Body of pancreas (tissue), 4 donors: ENCODE results near the gene ADGRV1. TPM values are rescaled to one million over a fixed set of nuclear protein-coding genes. Genes with fewer than 3 reads are reported as not detected.
A peak's percentile ranks its signal among the peaks of the same experiment; 100 is the strongest.

ENCODE experiments used
- ATAC-seq: fragments of 150-250 bp; one replicate; pipeline ENCODE4 v1.9.1; 2016
- DNase-seq, 4 donors: peaks; one replicate each; pipeline ENCODE4 v3.0.0-alpha.2; 2019
- H3K27ac ChIP-seq, 4 donors: fragments of 200-600 bp; sonication (generic); 1 replicate in 3 of 4; 2 replicates in 1 of 4; pipeline versions ENCODE4 v1.5.1 to v1.6.1; 2016 to 2019; ENCODE audit warnings: mild to moderate bottlenecking in 1 of 4, mixed read lengths in 1 of 4, moderate library complexity in 1 of 4
- H3K27me3 ChIP-seq, 2 donors: fragments of 200-600 bp; sonication (generic); one replicate each; pipeline ENCODE4 v1.6.0; 2016; ENCODE audit warnings: mild to moderate bottlenecking in 1 of 2
- H3K36me3 ChIP-seq, 2 donors: fragments of 200-600 bp; sonication (generic); replicated peaks in 1 of 2; 2 replicates each; pipeline ENCODE4 v1.5.1; 2016; ENCODE audit warnings: low read depth in 2 of 2; ENCODE audit not compliant: insufficient read depth in 1 of 2
- H3K4me1 ChIP-seq: fragments of 200-600 bp; sonication (generic); one replicate; pipeline ENCODE4 v1.6.0; 2016
- H3K4me3 ChIP-seq, 2 donors: fragments of 200-600 bp; sonication (generic); 1 replicate in 1 of 2; 2 replicates in 1 of 2; pipeline ENCODE4 v1.5.1; 2016 to 2019
- H3K9me3 ChIP-seq, 3 donors: fragments of 200-600 bp; sonication (generic); 1 replicate in 2 of 3; 2 replicates in 1 of 3; pipeline ENCODE4 v1.5.1; 2016
- CTCF ChIP-seq, 7 experiments: fragments of 450-650 bp in 4 of 7; fragments of 200-600 bp in 3 of 7; sonication (generic) in 3 of 7; IDR thresholded peaks; one replicate each; pipeline ENCODE4 v1.5.1; 2016 to 2019; ENCODE audit warnings: antibody characterized with exemption in 7 of 7
- POLR2A ChIP-seq, 3 donors: fragments of 450-650 bp; IDR thresholded peaks; one replicate each; pipeline ENCODE4 v1.6.1; 2016; ENCODE audit warnings: antibody characterized with exemption in 3 of 3, mild to moderate bottlenecking in 2 of 3
- WGBS, 2 donors: methylation state at CpG; one replicate each; pipeline ENCODE4 v1.1.5; 2017; 5-methylcytosine and 5-hydroxymethylcytosine counted together
- intact Hi-C: fragments of 100-400 bp; cut with DNase I; formaldehyde crosslinking; loops from one replicate; pipeline ENCODE4 v1.15.1; 2023
- total RNA-seq, 2 donors: library from RNA; depleted of rRNA; stranded (reverse); fragments of >200 nt; gene quantifications; one replicate each; pipeline ENCODE4 v1.1.0, GENCODE V29; 2016

The ADGRV1 gene
- total RNA-seq, 2 donors from 2014 or later: 19.2 to 21.4 TPM

GRCh38 chr5:90955001-90955635 is 396.5 kb downstream of the ADGRV1 start:
- H3K36me3 ChIP-seq: no peaks in the 10 kb centered on the region
- no peak for ATAC-seq
- no peaks in the 10 kb centered on the region for H3K4me1 ChIP-seq
- TF ChIP-seq CTCF (IDR thresholded peaks at IDR 0.05): no peak
- TF ChIP-seq POLR2A (IDR thresholded peaks at IDR 0.05): no peak
- no peaks in the 10 kb centered on the region for H3K9me3 ChIP-seq
- no peak overlapping the region for H3K4me3 ChIP-seq
- no peak for DNase-seq
- intact Hi-C loops: no loop called here
- WGBS, 2 donors: 86 to 87% methylated on average over 6 of the region's 6 CpGs
- no peak overlapping the region for H3K27ac ChIP-seq
- H3K27me3 ChIP-seq: no peaks in the 10 kb centered on the region

GRCh38 chr5:90956511-90957097 is 398.0 kb downstream of the ADGRV1 start:
- DNase-seq (no peak), ATAC-seq (no peak)
- no peak overlapping the region for H3K4me3 ChIP-seq
- 56 to 74% methylated on average over 4 of the region's 4 CpGs for whole genome bisulfite sequencing, 2 donors
- TF ChIP-seq POLR2A (IDR thresholded peaks at IDR 0.05) (no peak), CTCF (IDR thresholded peaks at IDR 0.05) (no peak)
- H3K36me3 ChIP-seq: no peaks in the 10 kb centered on the region
- intact Hi-C loops: no loop called here
- H3K27me3 ChIP-seq: no peaks in the 10 kb centered on the region
- H3K27ac ChIP-seq: no peak overlapping the region
- no peaks in the 10 kb centered on the region for H3K4me1 ChIP-seq
- no peaks in the 10 kb centered on the region for H3K9me3 ChIP-seq

- no peak for ATAC-seq
- Histone ChIP-seq H3K9me3 (no peaks in the 10 kb centered on the region), H3K27ac (no peak overlapping the region), H3K27me3 (no peaks in the 10 kb centered on the region), H3K4me1 (no peaks in the 10 kb centered on the region), H3K36me3 (no peaks in the 10 kb centered on the region), H3K4me3 (no peak overlapping the region)
- intact Hi-C loops: no loop called here
- TF ChIP-seq CTCF (IDR thresholded peaks at IDR 0.05) (no peak), POLR2A (IDR thresholded peaks at IDR 0.05) (no peak)
- peak in 1 of 4 donors; percentile 6 for DNase-seq
These were observed 399.3 kb downstream of the ADGRV1 start for GRCh38 chr5:90957906-90958305.

GRCh38 chr5:90959262-90959661 is 400.7 kb downstream of the ADGRV1 start:
- Histone ChIP-seq H3K36me3 (no peaks in the 10 kb centered on the region), H3K27ac (no peak overlapping the region), H3K4me3 (no peak overlapping the region), H3K27me3 (no peaks in the 10 kb centered on the region), H3K9me3 (no peaks in the 10 kb centered on the region), H3K4me1 (no peaks in the 10 kb centered on the region)
- no peak for ATAC-seq
- no peak for TF ChIP-seq CTCF (IDR thresholded peaks at IDR 0.05)
- no peak for TF ChIP-seq POLR2A (IDR thresholded peaks at IDR 0.05)
- no peak for DNase-seq
- intact Hi-C loops: no loop called here

- ATAC-seq (no peak), DNase-seq (no peak)
- Histone ChIP-seq H3K4me1 (no peaks in the 10 kb centered on the region), H3K9me3 (no peaks in the 10 kb centered on the region), H3K36me3 (no peaks in the 10 kb centered on the region), H3K27ac (no peak overlapping the region), H3K4me3 (no peak overlapping the region), H3K27me3 (no peaks in the 10 kb centered on the region)
- TF ChIP-seq CTCF (IDR thresholded peaks at IDR 0.05): no peak
- TF ChIP-seq POLR2A (IDR thresholded peaks at IDR 0.05): no peak
- intact Hi-C loops: no loop called here
These were observed 403.9 kb downstream of the ADGRV1 start for GRCh38 chr5:90962481-90962880.
